HepG2 (cell line): ENCODE data around the gene SIK2.

Experiments
- CHCHD3 ChIP-seq: sonication (generic); formaldehyde crosslinking; IDR thresholded peaks from 2 replicates; pipeline ENCODE4 v1.8.0; 2022; ENCODE audit warnings: mild to moderate bottlenecking, missing genetic modification reagents, moderate library complexity
- ISL2 ChIP-seq: sonication (generic); formaldehyde crosslinking; IDR thresholded peaks from 2 replicates; pipeline ENCODE4 v1.5.0; 2020; ENCODE audit warnings: missing genetic modification reagents
- PHF20 ChIP-seq: sonication (generic); formaldehyde crosslinking; IDR thresholded peaks from 2 replicates; pipeline ENCODE4 v1.5.0; 2020; ENCODE audit warnings: mild to moderate bottlenecking, missing genetic modification reagents
- POLR2A ChIP-seq, 2 experiments: IDR thresholded peaks; 2 replicates each; pipeline ENCODE4 v1.6.1; 2011; ENCODE audit warnings: low read depth in 2 of 2, low read length in 2 of 2, mild to moderate bottlenecking in 1 of 2, moderate library complexity in 1 of 2; ENCODE audit not compliant: insufficient read depth in 1 of 2
- ZBTB20 ChIP-seq: sonication (generic); formaldehyde crosslinking; IDR thresholded peaks from 2 replicates; pipeline ENCODE4 v1.8.1; 2023; ENCODE audit warnings: missing genetic modification reagents, low read depth, mild to moderate bottlenecking, borderline replicate concordance
- ZNF670 ChIP-seq: sonication (generic); formaldehyde crosslinking; IDR thresholded peaks from 2 replicates; pipeline ENCODE4 v1.8.0; 2022; ENCODE audit warnings: mild to moderate bottlenecking, missing genetic modification reagents, borderline replicate concordance
- TF ChIP-seq, protein P1 (sequence below): sonication (generic); formaldehyde crosslinking; IDR thresholded peaks from 2 replicates; pipeline ENCODE4 v1.5.0; 2020; ENCODE audit warnings: mild to moderate bottlenecking, missing genetic modification reagents, moderate library complexity
- TF ChIP-seq, protein P2 (sequence below): IDR thresholded peaks from 2 replicates; pipeline ENCODE4 v1.6.1; 2016; ENCODE audit warnings: missing compliant biosample characterization, missing genetic modification reagents, borderline replicate concordance

DNA sequence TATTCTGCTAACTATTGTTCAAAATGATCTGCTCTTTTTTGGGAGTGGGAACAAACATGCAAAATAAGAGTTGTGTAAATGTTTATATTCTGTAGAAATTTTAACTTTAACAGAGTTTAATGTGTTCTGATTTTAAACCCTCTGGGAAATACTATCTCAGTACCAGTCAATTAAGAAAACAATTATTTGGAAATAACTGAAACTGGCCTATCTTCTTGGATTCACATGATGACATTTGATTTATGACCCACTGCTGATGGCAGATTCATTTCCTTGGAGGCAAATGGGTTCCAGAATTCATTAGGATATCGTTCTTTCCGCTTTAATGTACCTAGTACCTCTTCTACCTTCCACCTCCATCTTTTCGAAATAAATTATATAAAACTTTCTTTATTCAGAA is 5.5 kb downstream of the SIK2 start:
- TF ChIP-seq PHF20 (CRISPR knock-in tag) (no peak), CHCHD3 (CRISPR knock-in tag) (no peak), ZBTB20 (no peak), ISL2 (CRISPR knock-in tag) (no peak), ZNF670 (CRISPR knock-in tag) (no peak), POLR2A (IDR thresholded peaks at IDR 0.05; ENCODE audit: insufficient read depth in 1 of 2, low read depth in 2 of 2, low read length in 2 of 2) (no peak)
- TF ChIP-seq, protein P1, sequence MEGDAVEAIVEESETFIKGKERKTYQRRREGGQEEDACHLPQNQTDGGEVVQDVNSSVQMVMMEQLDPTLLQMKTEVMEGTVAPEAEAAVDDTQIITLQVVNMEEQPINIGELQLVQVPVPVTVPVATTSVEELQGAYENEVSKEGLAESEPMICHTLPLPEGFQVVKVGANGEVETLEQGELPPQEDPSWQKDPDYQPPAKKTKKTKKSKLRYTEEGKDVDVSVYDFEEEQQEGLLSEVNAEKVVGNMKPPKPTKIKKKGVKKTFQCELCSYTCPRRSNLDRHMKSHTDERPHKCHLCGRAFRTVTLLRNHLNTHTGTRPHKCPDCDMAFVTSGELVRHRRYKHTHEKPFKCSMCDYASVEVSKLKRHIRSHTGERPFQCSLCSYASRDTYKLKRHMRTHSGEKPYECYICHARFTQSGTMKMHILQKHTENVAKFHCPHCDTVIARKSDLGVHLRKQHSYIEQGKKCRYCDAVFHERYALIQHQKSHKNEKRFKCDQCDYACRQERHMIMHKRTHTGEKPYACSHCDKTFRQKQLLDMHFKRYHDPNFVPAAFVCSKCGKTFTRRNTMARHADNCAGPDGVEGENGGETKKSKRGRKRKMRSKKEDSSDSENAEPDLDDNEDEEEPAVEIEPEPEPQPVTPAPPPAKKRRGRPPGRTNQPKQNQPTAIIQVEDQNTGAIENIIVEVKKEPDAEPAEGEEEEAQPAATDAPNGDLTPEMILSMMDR, result no peak
- TF ChIP-seq, protein P2, sequence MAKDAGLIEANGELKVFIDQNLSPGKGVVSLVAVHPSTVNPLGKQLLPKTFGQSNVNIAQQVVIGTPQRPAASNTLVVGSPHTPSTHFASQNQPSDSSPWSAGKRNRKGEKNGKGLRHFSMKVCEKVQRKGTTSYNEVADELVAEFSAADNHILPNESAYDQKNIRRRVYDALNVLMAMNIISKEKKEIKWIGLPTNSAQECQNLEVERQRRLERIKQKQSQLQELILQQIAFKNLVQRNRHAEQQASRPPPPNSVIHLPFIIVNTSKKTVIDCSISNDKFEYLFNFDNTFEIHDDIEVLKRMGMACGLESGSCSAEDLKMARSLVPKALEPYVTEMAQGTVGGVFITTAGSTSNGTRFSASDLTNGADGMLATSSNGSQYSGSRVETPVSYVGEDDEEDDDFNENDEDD (CRISPR knock-in tag), result no peak
